IMR-90 (cell line): ENCODE results near the gene KAZN. TPM values are rescaled to one million over a fixed set of nuclear protein-coding genes. Genes with fewer than 3 reads are reported as not detected.

ENCODE experiments used
- ATAC-seq: fragments of 200-7000 bp; cut with Tn5 transposase; 2 replicates; pipeline ENCODE4 v1.9.1; 2020; ENCODE audit warnings: low read depth, mild to moderate bottlenecking, moderate library complexity
- BruUV-seq: library from RNA; stranded (reverse); fragments of 400-500 nt; replicated peaks from 2 replicates; lab custom pipeline; 2021; lab: Mats Ljungman, UMichigan
- CTCF ChIA-PET: fragments of 300-600 bp; formaldehyde crosslinking; extraction: SDS; loops from one replicate; lab custom pipeline; 2021; ENCODE audit warnings: antibody characterized with exemption; lab: Yijun Ruan, JAX
- POLR2A ChIA-PET: fragments of 300-600 bp; sonication (Branson Sonifier 250); formaldehyde crosslinking; loops from one replicate; lab custom pipeline; 2022; ENCODE audit warnings: antibody characterized with exemption; ENCODE audit not compliant: unreplicated experiment; lab: Charles Lee
- DNase-seq: peaks from one replicate; pipeline ENCODE4 v3.0.0; 2013
- H2AFZ ChIP-seq: replicated peaks from 2 replicates; pipeline ENCODE3; 2013; ENCODE audit warnings: low read length, mild to moderate bottlenecking; ENCODE audit not compliant: poor library complexity
- H2AK5ac ChIP-seq: 2 replicates; pipeline ENCODE4 v1.6.1; 2013; ENCODE audit warnings: low read depth, low read length, inconsistent platforms
- H2AK9ac ChIP-seq: replicated peaks from 2 replicates; pipeline ENCODE3; 2013; ENCODE audit warnings: mild to moderate bottlenecking, low read depth, low read length, moderate library complexity; ENCODE audit not compliant: poor library complexity
- H2BK120ac ChIP-seq: 2 replicates; pipeline ENCODE4 v1.6.1; 2013; ENCODE audit warnings: low read depth, low read length, inconsistent platforms
- H2BK15ac ChIP-seq: 3 replicates; pipeline ENCODE4 v1.6.1; 2013; ENCODE audit warnings: low read depth, low read length, inconsistent platforms
- H2BK20ac ChIP-seq: 2 replicates; pipeline ENCODE4 v1.6.1; 2013; ENCODE audit warnings: low read depth, mild to moderate bottlenecking, inconsistent platforms, low read length, moderate library complexity
- H2BK5ac ChIP-seq: 2 replicates; pipeline ENCODE4 v1.6.1; 2013; ENCODE audit warnings: mild to moderate bottlenecking, low read depth, low read length, inconsistent platforms; ENCODE audit not compliant: poor library complexity, severe bottlenecking
- H3K14ac ChIP-seq: replicated peaks from 2 replicates; pipeline ENCODE4 v1.6.1; 2013; ENCODE audit warnings: low read depth, low read length, inconsistent platforms
- H3K18ac ChIP-seq: 2 replicates; pipeline ENCODE4 v1.6.1; 2013; ENCODE audit warnings: low read depth, low read length, control low read depth
- H3K23ac ChIP-seq: 2 replicates; pipeline ENCODE4 v1.6.1; 2013; ENCODE audit warnings: low read depth, low read length, inconsistent platforms
- H3K27ac ChIP-seq: 2 replicates; pipeline ENCODE4 v1.5.1; 2013; ENCODE audit warnings: mild to moderate bottlenecking, control low read depth, low read length; ENCODE audit not compliant: insufficient read depth
- H3K27me3 ChIP-seq: 2 replicates; pipeline ENCODE4 v1.6.1; 2013; ENCODE audit warnings: low read length; ENCODE audit not compliant: control insufficient read depth, insufficient read depth
- H3K36me3 ChIP-seq: 2 replicates; pipeline ENCODE4 v1.6.1; 2013; ENCODE audit warnings: low read length, mixed read lengths; ENCODE audit not compliant: control insufficient read depth, insufficient read depth
- H3K4ac ChIP-seq: 2 replicates; pipeline ENCODE4 v1.6.1; 2013; ENCODE audit warnings: low read depth, low read length, inconsistent platforms
- H3K4me1 ChIP-seq: 2 replicates; pipeline ENCODE4 v1.6.1; 2013; ENCODE audit warnings: low read length, mixed read lengths; ENCODE audit not compliant: control insufficient read depth, insufficient read depth
- H3K4me2 ChIP-seq: 2 replicates; pipeline ENCODE4 v1.6.1; 2013; ENCODE audit warnings: low read depth, mild to moderate bottlenecking, control low read depth, low read length, moderate library complexity
- H3K4me3 ChIP-seq: 2 replicates; pipeline ENCODE4 v1.5.1; 2013; ENCODE audit warnings: low read depth, mild to moderate bottlenecking, control low read depth, low read length, moderate library complexity; ENCODE audit not compliant: insufficient read depth
- H3K56ac ChIP-seq: 2 replicates; pipeline ENCODE4 v1.6.1; 2013; ENCODE audit warnings: low read length, inconsistent platforms; ENCODE audit not compliant: insufficient read depth; ENCODE audit errors: extremely low read depth
- H3K79me1 ChIP-seq, 2 experiments: 2 replicates each; pipeline ENCODE4 v1.6.1; 2013; ENCODE audit warnings: low read length in 2 of 2, inconsistent platforms in 1 of 2, low read depth in 1 of 2
- H3K9ac ChIP-seq: 2 replicates; pipeline ENCODE4 v1.6.1; 2013; ENCODE audit warnings: low read depth, low read length, control low read depth
- H3K9me1 ChIP-seq: 2 replicates; pipeline ENCODE4 v1.6.1; 2013; ENCODE audit warnings: low read length, inconsistent platforms; ENCODE audit not compliant: insufficient read depth
- H3K9me3 ChIP-seq: 2 replicates; pipeline ENCODE4 v1.6.1; 2013; ENCODE audit warnings: low read length; ENCODE audit not compliant: control insufficient read depth, insufficient read depth
- H4K20me1 ChIP-seq: 2 replicates; pipeline ENCODE4 v1.6.1; 2013; ENCODE audit warnings: low read length, inconsistent platforms; ENCODE audit not compliant: insufficient read depth
- H4K5ac ChIP-seq: 2 replicates; pipeline ENCODE4 v1.6.1; 2013; ENCODE audit warnings: mild to moderate bottlenecking, low read depth, low read length, control low read depth
- H4K8ac ChIP-seq, 2 experiments: 2 replicates each; pipeline ENCODE4 v1.6.1; 2013; ENCODE audit warnings: low read depth in 2 of 2, low read length in 2 of 2, control low read depth in 1 of 2, inconsistent platforms in 1 of 2
- H4K91ac ChIP-seq: 2 replicates; pipeline ENCODE4 v1.6.1; 2013; ENCODE audit warnings: low read depth, low read length, inconsistent platforms; ENCODE audit not compliant: insufficient read depth
- MAFK ChIP-seq: IDR thresholded peaks from 2 replicates; pipeline ENCODE4 v1.6.1; 2012; ENCODE audit warnings: low read depth, low read length, improper control_type of control experiment
- RCOR1 ChIP-seq: IDR thresholded peaks from 2 replicates; pipeline ENCODE4 v1.6.1; 2012; ENCODE audit warnings: mild to moderate bottlenecking, low read length, improper control_type of control experiment; ENCODE audit not compliant: insufficient replicate concordance
- WGBS, 2 experiments: methylation state at CpG; one replicate each; pipeline versions ENCODE4 v1.1.5 to v1.1.7; 2013; ENCODE audit warnings: missing lambda C conversion rate in 2 of 2; ENCODE audit not compliant: insufficient read length in 1 of 2; ENCODE audit errors: extremely low coverage in 2 of 2; 5-methylcytosine and 5-hydroxymethylcytosine counted together
- dilution Hi-C: fragments of 300-500 bp; cut with HindIII; formaldehyde crosslinking; loops from one replicate; pipeline ENCODE4 v1.14.3; 2018; ENCODE audit warnings: low sequenced_read_pairs; ENCODE audit not compliant: unreplicated experiment
- in situ Hi-C: fragments of 300-500 bp; cut with MboI; formaldehyde crosslinking; loops from 3 replicates; pipeline ENCODE4 v1.14.3; 2019; ENCODE audit warnings: low sequenced_read_pairs, inconsistent platforms, mixed read lengths
- intact Hi-C: fragments of 100-400 bp; cut with micrococcal nuclease; formaldehyde crosslinking; loops from 2 replicates; pipeline ENCODE4 v1.10.0; 2022
- polyA plus RNA-seq, 3 experiments: library from polyadenylated mRNA; depleted of rRNA; stranded (reverse); fragments of >200 nt; gene quantifications; 2 replicates each; pipeline ENCODE4 v1.2.3, GENCODE V29; 2012; ENCODE audit warnings: low replicate concordance in 1 of 3
- total RNA-seq: library from RNA; depleted of rRNA; stranded (reverse); fragments of >200 nt; gene quantifications from 2 replicates; pipeline ENCODE4 v1.2.3, GENCODE V29; 2012

Gene KAZN
- total and polyA plus RNA-seq, 2 of the 4 experiments (the other 2 are of a cell fraction), result 5.2 to 10.5 TPM

GRCh38 chr1:15008783-15009729 lies 410.6 kb downstream of the KAZN start:
- Histone ChIP-seq H4K8ac (peak overlapping the region; percentile 17 to 42; a peak in 2 of 4 replicates), H2BK120ac (0 out of 2 replicates have a peak overlapping the region, but pooled peaks have one; percentile 30), H3K56ac (no peak overlapping the region), H3K27me3 (no peaks in the 10 kb centered on the region), H3K18ac (peak overlapping the region; percentile 2; the same call in 1 of the 2 replicates), H3K36me3 (0 out of 2 replicates have a peak, but pooled peaks cover 2% of the 10 kb centered on the region), H3K4me1 (peaks cover 14% of the 10 kb centered on the region), H4K20me1 (peaks cover 29% of the 10 kb centered on the region), H4K5ac (peak overlapping the region; percentile 41), H2AK5ac (peak overlapping the region; percentile 45; the same call in 1 of the 2 replicates), H3K27ac (peak overlapping the region; percentile 46; the same call in 1 of the 2 replicates), H3K79me1 (peaks cover 21 to 66% of the 10 kb centered on the region in 2 experiments), H3K4ac (peak overlapping the region; percentile 78), H3K23ac (peak overlapping the region; percentile 58; the same call in 1 of the 2 replicates), H3K4me3 (no peak overlapping the region), H2BK20ac (peak overlapping the region; percentile 15; the same call in 1 of the 2 replicates), H3K9me1 (peaks cover 9% of the 10 kb centered on the region; the same call in 1 of the 2 replicates), H3K4me2 (no peak overlapping the region), H2BK15ac (0 out of 3 replicates have a peak overlapping the region, but pooled peaks have one; percentile 25), H3K9ac (peak overlapping the region; percentile 15; the same call in 1 of the 2 replicates), H3K9me3 (no peaks in the 10 kb centered on the region), H2AK9ac (peak overlapping the region; percentile 4), H4K91ac (peak overlapping the region; percentile 31), H2BK5ac (no peak overlapping the region), H3K14ac (peak overlapping the region; percentile 32; the same call in 1 of the 2 replicates), H2AFZ (peak overlapping the region; percentile 2)
- DNase-seq (peak; percentile 64), ATAC-seq (peak; percentile 84)
- dilution Hi-C loops, result no loop called here
- BruUV-seq, result no TSS peak
- in situ Hi-C loops, result no loop called here
- POLR2A ChIA-PET, result no interaction called here
- 91% methylated on average over 4 of the region's 19 CpGs; no CpG with 5 or more reads in 1 of the 2 experiments for WGBS, 2 experiments
- peak; percentile 95 for TF ChIP-seq MAFK
- TF ChIP-seq RCOR1, result no peak
- intact Hi-C loops, result no loop called here
- CTCF ChIA-PET, result interaction anchor here (1.6 to 1.8 kb wide), 2 partner anchors 19 to 24 kb away, joined by 4 to 5 read pairs; no protein-coding TSS in a partner anchor
